Gastroesophageal sphincter (tissue), 3 donors: ENCODE measurements around the gene ZNF777.

Source experiments
- CTCF ChIP-seq, 4 experiments: fragments of 200-600 bp in 2 of 4; fragments of 450-650 bp in 2 of 4; sonication (generic) in 1 of 4; IDR thresholded peaks; one replicate each; pipeline ENCODE4 v1.5.1; 2017 to 2019; ENCODE audit warnings: antibody characterized with exemption in 4 of 4, mild to moderate bottlenecking in 2 of 4, moderate library complexity in 2 of 4
- POLR2A ChIP-seq, 2 donors: fragments of 450-650 bp; IDR thresholded peaks; one replicate each; pipeline ENCODE4 v1.6.1; 2017; ENCODE audit warnings: antibody characterized with exemption in 2 of 2, mild to moderate bottlenecking in 2 of 2, moderate library complexity in 1 of 2
- POLR2AphosphoS5 ChIP-seq: sonication (generic); formaldehyde crosslinking; IDR thresholded peaks from one replicate; pipeline ENCODE4 v1.6.1; 2017; ENCODE audit warnings: antibody characterized with exemption

GRCh38 chr7:149404396-149404795 is 56.5 kb downstream of the ZNF777 start:
- TF ChIP-seq CTCF (IDR thresholded peaks at IDR 0.05) (no peak), POLR2A (IDR thresholded peaks at IDR 0.05) (no peak), POLR2AphosphoS5 (no peak)
